Midbrain (tissue), 1 donor: ENCODE results near the gene PRKAR1B.
"Not testable (repeated sequence)": the region's sequence is repeated elsewhere in the genome, so short reads cannot be mapped to it uniquely, and the experiment has no call there.

Experiments used
- DNase-seq: peaks from one replicate; lab custom pipeline; 2025; lab: John Stamatoyannopoulos, UW

PRKAR1B gene

GRCh38 chr7:756928-757560 lies 30.0 kb upstream of the PRKAR1B start:
- no peak for DNase-seq

GRCh38 chr7:756231-756927 lies 29.3 kb upstream of the PRKAR1B start:
- no peak for DNase-seq

GRCh38 chr7:755413-755805 lies 28.3 kb upstream of the PRKAR1B start:
- no peak for DNase-seq

GRCh38 chr7:754531-755412 lies 27.7 kb upstream of the PRKAR1B start:
- DNase-seq: no peak

GRCh38 chr7:753190-753589 lies 26.1 kb upstream of the PRKAR1B start:
- no peak for DNase-seq

GRCh38 chr7:752256-752655 lies 25.2 kb upstream of the PRKAR1B start:
- DNase-seq: not testable (repeated sequence)

GRCh38 chr7:751826-752225 lies 24.7 kb upstream of the PRKAR1B start:
- DNase-seq: no peak

GRCh38 chr7:750111-750905 lies 23.2 kb upstream of the PRKAR1B start:
- no peak for DNase-seq

- DNase-seq: no peak
Observed at GRCh38 chr7:749140-749551, 22.1 kb upstream of the PRKAR1B start.

GRCh38 chr7:748446-748845 lies 21.4 kb upstream of the PRKAR1B start:
- no peak for DNase-seq

GRCh38 chr7:747186-747585 lies 20.1 kb upstream of the PRKAR1B start:
- no peak for DNase-seq

GRCh38 chr7:746155-747061 lies 19.3 kb upstream of the PRKAR1B start:
- no peak for DNase-seq

GRCh38 chr7:745431-746154 lies 18.5 kb upstream of the PRKAR1B start:
- no peak for DNase-seq

GRCh38 chr7:744854-745430 lies 17.9 kb upstream of the PRKAR1B start:
- DNase-seq: no peak

GRCh38 chr7:744128-744520 lies 17.0 kb upstream of the PRKAR1B start:
- not testable (repeated sequence) for DNase-seq

- not testable (repeated sequence) for DNase-seq
Observed at GRCh38 chr7:743341-744127, 16.5 kb upstream of the PRKAR1B start.

GRCh38 chr7:742791-743190 lies 15.7 kb upstream of the PRKAR1B start:
- DNase-seq: no peak

GRCh38 chr7:741850-742249 lies 14.8 kb upstream of the PRKAR1B start:
- DNase-seq: no peak

GRCh38 chr7:741191-741671 lies 14.2 kb upstream of the PRKAR1B start:
- no peak for DNase-seq
